Fibroblast of skin of back (primary cell): ENCODE measurements around the gene SYT17. TPM values are rescaled to one million over a fixed set of nuclear protein-coding genes. Genes with fewer than 3 reads are reported as not detected.
A peak's percentile ranks its signal among the peaks of the same experiment; 100 is the strongest.

Experiments
- DNase-seq: peaks from one replicate; pipeline ENCODE4 v3.0.0-alpha.2; 2013
- polyA plus RNA-seq, 2 experiments: library from polyadenylated mRNA; unstranded; fragments of 120-200 nt; gene quantifications; one replicate each; pipeline ENCODE4 v1.2.1, GENCODE V29; 2013; ENCODE audit not compliant: insufficient read length in 2 of 2

SYT17 gene, protein sequence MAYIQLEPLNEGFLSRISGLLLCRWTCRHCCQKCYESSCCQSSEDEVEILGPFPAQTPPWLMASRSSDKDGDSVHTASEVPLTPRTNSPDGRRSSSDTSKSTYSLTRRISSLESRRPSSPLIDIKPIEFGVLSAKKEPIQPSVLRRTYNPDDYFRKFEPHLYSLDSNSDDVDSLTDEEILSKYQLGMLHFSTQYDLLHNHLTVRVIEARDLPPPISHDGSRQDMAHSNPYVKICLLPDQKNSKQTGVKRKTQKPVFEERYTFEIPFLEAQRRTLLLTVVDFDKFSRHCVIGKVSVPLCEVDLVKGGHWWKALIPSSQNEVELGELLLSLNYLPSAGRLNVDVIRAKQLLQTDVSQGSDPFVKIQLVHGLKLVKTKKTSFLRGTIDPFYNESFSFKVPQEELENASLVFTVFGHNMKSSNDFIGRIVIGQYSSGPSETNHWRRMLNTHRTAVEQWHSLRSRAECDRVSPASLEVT
- 0.10 TPM for polyA plus RNA-seq (2013, experiment 1 of 2; ENCODE audit: insufficient read length)
- 0.05 TPM for polyA plus RNA-seq (2013, experiment 2 of 2; ENCODE audit: insufficient read length)

DNA sequence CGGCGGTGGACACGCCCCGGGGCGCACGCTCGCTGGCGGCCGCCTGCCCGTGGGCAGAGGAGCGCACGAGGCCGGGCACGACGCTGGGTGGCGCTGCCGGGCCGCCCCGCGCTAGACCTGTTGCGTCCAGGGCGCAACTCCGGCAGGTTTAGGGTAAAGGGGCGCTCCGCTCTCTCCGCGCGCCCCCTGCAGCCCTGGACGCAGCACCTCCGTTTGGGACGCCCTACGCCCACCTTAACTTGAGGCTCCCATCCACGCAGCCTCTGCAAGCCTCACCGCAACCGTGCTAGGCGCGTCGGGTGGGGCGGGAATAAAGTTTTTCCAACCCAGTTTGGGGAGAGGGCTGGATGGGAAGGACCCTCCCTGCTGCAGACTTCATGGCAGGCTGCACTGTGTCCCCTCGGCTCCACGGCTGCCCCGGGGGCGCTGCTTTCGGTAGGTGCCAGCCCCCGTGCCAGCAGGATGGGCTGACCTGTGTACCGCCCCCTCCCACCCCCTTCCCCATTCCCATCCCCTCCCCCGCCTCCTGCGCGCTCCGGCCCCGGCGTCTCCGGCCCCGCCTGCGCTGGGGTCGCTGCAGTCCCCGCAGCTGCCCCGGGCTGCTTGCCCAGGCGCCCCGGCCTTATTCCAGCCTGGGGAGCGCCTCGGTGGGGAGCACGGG, at the start of gene SYT17:
TSS of gene SYT17 (plus strand) at position 531 of the 661 bp plus-strand sequence. CDS start 407 bp downstream, outside the sequence.
- peak; percentile 48 for DNase-seq

DNA sequence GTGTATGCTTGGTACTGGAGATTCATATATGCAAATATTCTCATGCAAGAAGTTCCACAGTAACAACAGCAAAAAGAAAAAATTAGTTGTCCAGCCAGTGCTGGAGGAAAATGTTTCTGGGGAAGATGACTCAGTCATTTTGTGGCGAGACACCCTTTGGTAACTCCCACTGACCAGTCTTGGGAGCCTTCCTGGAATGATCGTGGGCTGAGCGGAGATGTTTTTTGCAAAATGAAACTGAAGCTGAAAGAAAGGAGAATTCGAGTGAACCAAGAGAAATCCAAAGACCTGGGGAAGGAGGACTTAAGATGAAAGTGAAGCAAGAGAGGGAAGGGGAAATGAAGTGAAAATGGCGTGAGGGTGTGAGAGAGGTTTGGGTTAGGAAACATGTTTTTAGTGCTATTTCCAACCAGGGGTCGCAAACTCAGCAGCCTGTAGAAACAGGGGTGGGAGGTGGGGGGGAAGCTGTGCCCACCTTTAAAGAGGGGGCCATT, 49.1 kb upstream of the SYT17 start:
- DNase-seq: peak; percentile 91

DNA sequence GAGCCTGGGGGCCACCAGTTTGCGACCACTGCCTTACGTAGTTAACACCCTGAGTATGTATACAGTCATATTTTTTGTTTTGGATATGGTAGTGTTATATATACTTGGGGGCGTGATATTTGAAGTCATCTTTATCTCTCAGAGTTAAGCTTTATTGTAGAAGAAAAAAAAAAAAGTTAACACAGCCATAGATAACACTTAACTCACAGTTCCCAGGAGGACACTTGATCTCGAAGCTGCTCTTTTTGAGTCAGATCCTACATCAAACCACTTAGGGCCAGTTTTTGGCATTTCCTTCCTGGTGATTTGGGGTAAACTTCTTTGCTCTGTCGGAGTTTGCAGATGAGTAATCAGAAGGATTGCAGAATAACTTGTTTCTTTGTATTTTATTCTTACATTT, 48.5 kb upstream of the SYT17 start:
- DNase-seq: peak; percentile 80

DNA sequence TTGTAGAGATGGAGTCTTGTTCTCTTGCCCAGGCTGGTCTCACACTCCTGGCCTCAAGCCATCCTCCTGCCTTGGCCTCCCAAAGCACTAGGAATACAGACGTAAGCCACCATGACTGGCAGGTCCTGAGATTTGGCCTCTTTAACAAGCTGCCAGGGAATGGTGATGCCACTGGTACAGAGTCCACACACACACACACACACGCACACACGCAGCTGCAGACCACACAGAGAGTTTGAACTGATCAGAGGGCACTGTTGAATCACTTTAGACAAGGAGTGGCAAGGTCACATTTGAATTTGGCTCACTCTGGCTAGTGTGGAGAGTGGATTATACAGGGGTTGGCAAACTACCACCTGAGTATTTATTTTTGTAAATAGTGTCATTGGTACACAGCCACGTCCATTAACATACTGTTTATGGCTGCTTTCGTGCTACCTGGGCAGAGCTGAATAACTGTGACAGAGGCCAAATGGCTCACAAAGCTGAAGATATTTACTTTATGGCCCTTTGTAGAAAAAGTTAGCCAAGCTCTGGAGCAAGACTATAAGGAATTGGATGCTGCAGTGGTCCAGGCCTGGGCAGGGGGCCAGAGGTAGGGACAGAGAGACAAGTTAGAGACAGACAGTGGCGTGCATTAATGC, 44.4 kb upstream of the SYT17 start:
- no peak for DNase-seq

DNA sequence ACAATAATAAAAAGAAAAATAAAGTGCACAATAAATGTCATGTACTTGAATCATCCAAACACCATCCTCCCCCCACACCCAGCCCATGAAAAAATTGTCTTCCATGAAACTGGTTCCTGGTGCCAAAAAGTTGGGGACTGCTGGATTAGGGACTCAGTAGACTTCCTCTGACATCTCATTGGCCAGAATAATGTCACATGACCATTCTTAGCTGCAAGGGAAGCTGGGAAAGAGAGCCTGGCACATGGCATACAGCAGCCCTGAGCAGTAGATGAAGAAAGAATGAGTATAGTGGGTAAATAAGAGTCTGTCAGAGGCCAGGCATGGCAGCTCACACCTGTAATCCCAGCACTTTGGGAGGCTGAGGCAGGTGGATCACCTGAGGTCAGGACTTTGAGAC, 41.7 kb upstream of the SYT17 start:
- no peak for DNase-seq

DNA sequence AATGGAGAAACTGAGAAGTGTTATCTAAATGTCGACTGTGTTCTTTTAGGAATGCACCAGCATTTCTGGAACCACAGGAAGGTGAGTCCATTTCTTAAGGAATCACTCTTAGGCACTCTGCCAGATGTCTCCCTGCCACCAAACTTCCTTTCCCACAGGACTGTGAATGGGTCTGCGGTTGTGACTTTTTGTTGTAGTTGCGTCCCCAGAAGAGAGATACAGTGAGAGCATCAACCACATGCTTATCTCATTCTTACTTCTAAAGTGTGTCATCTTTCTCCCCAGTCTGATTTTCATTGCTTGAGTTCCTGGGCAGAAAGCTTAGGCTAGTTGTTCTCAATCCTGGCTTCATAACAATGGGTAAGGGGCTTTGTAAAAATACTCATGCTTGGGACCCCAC, 40.8 kb upstream of the SYT17 start:
- DNase-seq: no peak

DNA sequence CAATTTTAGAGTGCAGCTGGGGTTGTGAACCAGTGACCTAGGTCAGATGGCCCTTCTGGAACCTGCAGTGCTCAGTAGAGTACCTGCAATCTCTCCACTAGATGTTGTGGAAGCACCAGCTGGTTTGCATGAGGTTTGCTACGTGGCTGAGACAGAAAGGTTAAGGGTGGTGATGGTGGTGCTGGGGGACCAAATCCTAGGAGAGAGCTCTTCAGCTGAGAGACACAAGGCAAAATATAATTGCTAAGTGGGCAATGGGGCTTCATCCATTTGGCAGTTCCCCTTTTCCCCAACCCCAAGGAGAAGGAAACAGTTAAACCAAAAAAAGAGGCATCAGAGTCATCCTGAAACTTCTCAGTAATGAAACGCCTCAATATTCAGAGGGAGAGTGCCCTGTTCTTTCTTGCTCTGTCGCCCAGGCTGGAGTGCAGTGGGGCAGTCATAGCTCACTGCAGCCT, 40.3 kb upstream of the SYT17 start:
- DNase-seq: no peak

DNA sequence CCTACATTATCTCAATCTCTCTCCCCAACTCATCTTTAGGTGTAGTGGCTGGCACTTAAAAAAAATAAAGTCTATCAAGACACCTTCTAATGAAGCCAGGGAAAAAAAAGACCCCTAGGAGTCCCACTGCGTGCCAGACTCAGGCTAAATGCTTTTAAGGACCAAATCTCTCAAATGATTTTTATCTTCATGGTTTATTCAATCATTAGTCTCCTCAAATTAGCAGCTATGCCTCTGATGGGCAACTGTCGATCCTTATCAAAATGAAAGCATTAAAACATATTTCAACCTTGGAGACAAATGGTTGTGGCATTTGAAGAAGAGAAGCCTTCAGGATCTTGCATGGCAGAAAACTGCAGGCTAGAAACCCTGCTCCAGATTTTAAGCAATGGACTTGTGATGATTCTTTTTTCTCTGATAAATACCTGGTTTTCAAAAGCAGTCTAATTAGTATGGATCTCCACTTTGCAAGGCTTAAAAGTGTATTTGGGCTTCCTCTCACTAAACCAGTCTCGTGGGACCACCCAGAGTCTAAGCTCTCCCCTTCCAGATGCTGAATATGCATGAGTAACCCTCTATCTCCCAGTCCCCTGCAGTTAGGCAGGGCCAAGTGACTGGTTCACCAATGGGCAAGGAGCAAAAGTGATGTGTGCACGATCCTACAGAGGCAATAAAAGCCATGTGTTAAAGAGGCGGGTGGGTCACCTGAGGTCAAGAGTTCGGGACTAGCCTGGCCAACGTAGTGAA, 39.4 kb upstream of the SYT17 start:
- DNase-seq: no peak

DNA sequence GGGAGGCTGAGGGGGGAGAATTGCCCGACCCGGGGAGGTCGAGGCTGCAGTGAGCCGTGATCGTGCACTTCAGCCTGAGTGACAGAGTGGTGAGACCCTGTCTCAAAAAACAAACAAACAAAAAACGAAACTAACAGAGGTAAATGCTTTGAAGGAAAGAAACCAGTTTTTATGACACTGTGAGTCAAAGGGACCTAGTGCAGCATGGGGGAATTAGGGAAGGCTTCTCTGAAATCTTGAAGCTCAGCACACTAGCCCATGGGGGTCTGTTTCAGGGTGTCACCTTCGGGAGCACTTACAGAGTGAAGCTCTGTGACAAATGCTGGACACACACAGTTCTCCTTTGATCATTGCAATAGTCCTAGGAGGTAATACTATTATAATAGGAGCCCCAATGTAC, 37.7 kb upstream of the SYT17 start:
- DNase-seq: no peak

DNA sequence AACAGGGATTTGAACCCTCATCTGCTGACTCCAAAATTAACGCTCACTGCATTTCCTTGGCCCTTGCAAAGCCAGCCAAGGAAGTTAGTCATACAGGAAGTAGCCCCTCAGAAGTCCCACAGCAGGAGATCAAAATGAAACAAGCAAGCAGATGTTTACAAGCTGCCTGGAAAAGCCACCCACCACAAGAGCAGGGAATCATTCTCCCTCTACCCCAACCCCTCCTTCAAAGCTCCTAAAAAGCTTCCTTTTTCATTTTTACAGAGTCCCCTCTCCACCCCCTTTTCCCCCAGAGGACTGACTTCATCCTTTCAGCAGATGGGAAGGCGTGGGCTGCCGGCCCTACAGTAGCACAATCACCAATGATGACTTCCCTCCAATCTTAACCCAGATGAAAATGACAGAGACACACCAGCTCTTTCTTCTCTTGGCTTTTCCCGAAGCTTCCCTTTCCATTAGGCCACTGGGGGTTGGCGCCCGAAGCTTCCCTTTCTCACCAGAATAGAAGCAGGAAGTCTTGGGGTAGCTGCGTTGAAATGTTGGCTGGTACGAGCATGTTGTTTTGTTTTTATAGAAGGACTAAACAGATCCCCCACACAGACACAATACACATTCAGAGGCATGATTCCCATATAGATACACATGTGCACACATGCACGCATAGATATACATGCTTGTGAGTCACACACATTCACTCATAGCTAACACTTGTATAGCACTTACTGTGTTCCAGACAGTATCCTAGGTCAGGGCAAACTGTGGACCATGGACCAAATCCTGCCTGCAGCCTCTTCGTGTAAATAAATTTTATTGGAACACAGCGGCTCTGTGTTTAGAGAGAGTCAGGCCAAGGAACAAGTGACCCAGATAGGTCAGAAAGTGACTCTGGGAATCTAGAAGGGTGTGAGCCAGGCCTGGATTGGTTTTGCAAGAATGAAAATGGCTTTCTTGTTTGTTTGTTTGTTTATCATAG, 36.9 kb upstream of the SYT17 start:
- peak; percentile 76 for DNase-seq

DNA sequence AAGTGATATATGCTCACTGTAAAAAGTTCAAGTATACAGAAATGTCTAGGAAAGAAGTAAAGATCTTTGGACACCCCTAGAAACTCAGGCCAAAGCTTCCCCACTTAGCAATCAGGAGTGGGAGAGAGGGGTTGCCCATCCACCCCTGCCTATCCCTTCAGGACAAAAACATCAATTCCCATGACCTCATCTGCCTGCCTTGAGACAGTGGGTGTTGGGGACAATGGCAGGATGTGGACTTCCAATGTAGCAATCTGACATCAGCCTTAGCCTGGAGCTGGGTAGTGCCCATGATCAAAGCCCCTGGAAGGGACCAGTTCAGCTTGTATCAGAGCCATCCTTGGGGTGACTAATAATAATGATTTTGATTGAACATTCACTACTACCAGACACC, 36.2 kb upstream of the SYT17 start:
- no peak for DNase-seq

DNA sequence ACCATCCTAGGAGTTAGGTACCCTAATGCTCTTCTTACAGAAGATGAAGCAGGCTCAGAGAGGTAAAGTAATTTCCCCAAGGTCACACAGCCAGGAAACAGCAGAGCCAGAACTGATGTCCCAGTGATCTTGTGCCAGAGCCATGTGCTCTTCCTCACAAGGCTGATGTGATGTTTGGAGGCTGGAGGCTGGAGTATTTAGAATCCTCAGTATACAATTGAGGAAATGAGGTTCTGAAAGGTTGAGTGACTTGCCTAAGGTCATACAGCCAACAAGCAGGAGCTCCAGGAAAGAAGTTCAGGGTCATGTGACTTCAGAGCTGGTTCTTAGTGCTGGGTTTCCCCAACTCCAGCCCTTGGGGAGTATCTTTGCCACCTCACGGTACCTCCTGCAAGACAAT, 35.8 kb upstream of the SYT17 start:
- DNase-seq: no peak

DNA sequence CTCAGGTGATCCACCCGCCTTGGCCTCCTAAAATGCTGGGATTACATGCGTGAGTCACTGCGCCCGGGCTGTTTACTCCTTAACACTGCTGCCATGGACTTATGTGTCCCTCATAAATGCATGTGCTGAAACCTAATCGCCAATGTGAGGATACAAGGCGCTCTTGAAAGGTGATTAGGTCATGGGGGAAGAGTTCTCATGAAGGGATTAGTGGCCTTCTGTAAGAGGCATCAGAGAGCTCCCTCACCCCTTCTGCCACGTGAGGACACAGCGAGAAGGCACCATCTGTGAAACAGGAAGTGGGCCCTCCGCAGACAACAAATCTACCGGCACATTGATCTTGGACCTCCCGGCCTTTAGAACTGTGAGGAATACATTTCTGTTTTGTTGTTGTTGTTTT, 35.1 kb upstream of the SYT17 start:
- DNase-seq: no peak

DNA sequence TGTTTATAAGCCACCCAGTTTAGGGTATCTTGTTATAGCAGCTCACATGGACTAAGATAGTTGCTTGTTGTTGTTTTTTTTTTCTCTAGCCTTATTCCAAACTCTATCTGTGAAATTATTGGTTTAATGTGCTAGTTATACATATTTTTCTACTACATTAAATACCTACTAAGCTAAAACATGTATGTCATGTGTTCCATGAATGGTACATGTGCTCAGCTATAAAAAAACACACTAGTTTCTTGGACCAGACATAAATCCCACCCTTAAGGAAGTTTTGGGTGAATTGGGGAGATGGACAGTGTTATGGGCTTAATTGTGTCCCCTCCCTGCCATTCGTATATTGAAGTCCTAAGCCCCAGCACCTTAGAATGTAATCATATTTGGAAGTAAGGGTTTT, 34.4 kb upstream of the SYT17 start:
- no peak for DNase-seq

DNA sequence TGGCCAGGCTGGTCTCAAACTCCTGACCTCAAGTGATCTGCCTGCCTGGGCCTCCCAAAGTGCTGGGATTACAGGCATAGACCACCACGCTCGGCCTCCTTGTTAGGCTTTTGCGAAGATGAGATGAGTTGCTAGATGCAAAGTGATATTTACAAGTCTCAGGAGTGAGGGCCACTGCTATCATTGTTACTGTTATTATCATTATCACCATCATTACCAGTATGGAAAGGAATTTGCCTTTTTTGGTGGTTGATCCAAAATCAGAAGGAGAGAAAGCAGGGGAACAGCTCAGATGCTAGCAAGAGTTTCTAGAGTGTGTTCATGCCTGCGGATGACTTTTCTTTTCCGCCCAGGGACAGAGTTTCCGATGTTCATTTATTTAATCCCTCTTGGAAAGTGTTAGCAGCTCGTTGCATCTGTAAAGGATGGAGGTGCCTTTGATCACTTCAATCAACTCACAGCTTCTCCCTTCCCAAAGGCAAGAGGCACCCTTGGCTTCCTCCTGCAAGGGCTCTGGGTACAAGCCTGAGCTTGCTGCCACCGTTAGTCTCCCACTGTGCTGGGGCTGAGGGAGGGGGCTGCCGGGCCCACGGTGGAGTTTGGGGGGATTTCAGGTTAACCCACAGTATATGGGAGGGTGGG, 32.7 kb upstream of the SYT17 start:
- DNase-seq: no peak

DNA sequence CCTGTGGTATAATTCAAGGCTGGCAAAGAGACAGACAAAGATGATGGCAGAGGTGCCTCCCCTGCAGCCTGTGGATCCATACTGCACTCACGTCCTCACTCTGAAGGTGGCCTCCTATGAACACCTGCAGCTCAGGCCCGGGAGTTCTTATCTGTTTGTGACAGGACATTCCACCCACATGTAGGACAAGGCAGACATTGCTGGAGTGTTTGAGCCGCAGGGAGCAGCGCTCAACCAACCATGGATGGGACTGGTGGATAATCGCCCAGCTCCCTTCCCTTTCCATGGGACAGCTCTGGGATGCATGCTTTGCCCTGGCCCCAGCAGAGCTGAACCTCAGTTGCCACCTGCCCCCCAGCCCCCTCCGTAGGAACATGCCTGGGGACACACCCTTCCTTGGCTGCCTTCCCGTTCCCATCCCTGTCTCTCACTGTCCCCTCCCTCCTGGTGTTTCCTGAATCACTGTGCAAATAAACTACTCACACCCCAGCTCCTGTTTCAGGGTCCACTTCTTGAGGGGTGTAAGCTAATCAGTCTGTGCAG, 32.1 kb upstream of the SYT17 start:
- peak; percentile 59 for DNase-seq

DNA sequence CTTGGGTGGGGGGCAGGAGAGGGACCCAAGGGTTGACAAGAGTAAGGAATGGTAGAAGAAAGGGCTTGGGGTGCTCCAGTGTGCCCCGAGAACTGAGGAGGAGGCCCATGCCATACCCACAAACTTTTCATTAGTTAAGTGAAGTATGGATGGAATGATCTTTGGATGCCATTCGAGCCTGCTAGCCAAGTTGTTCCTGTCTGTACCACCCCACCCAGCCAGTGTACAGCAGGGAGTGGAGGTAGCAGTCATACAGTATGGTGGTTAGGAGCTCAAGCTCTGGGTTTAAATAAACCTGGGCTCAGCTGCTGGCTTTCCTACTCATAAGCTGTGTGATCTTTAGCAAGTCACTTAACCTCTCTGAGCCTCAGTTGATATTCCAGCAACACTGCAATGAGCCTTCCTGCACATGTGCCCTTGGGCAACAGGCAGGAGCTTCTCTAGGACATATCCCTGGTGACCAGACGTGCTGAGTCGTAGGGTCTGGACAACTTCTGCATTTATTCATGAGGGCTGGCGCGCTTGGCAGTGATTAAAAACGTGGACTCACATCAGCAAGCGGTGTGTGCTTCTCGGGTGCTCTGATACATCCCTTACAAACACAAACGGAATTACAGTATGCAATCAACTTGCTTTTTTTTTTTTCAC, 31.4 kb upstream of the SYT17 start:
- DNase-seq: peak; percentile 38

DNA sequence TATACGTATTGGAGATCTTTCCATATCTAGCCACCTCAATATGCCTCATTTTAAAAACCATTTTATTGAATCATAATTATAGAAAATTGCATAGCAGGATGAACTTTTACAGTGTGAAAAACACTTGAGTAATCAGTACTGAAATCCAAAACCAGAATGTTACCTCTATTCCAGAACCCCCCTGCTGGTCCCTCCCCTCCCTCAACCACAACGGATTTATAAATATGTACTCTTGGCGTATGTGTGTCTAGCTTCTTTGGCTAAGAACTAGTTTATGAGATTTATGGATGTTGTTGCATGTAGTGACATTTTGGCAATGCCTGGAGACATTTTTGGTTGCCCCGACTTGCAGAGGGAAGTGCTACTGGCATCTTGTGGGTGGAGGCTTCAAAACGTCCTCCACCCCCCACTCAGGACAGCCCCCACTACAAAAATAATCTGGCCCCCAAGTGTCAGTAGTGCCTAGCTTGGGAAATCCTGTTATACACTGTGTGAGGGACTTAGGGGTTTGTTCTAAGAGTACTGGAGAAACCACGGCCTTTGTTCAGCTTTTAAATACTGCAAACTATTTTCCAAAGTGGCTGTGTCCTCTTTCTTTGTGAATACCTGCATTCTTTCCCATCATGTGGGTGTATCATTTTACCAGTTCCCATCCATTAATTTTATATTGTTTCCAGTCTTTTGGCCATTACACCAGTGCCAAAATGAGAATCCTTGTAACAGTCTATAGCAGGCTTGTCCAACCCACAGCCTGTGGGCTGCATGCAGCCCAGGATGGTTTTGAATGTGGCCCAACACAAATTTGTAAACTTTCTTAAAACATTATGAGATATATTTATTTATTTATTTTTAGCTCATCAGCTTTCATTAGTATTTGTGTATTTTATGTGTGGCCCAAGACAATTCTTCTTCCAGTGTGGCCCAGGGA, 30.6 kb upstream of the SYT17 start:
- no peak for DNase-seq

DNA sequence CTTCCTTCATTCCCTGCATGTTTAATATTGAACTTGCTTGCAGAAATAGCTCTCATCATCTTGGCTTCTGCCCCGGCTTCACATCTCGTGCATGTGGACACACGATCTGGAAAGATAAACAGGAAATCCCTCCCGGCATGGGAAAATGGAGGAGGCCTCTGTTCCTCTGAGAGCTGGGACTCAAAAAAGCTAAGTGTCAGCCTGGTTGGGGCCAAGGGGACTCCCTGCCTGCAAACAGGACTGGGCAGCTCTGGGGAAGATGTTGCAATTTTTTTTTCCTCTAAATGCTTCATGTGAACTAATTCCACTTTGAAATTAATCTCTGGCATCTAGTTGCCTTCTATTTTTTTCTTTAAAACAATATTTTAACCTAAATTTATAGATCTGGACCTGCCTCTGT, 29.4 kb upstream of the SYT17 start:
- peak; percentile 84 for DNase-seq
